Esophagus squamous epithelium (tissue), 5 donors: Measurements from ENCODE around the gene FRS3. TPM values are rescaled to one million over a fixed set of nuclear protein-coding genes. Genes with fewer than 3 reads are reported as not detected.

ENCODE experiments used
- DNase-seq: peaks from one replicate; lab custom pipeline; 2025; lab: John Stamatoyannopoulos, UW
- H3K27ac ChIP-seq, 4 donors: fragments of 200-600 bp; sonication (generic); one replicate each; pipeline ENCODE4 v1.5.1; 2016 to 2019; ENCODE audit warnings: mild to moderate bottlenecking in 1 of 4
- H3K27me3 ChIP-seq, 4 donors: fragments of 200-600 bp; sonication (generic); 1 replicate in 3 of 4; 2 replicates in 1 of 4; pipeline versions ENCODE4 v1.5.1 to v1.6.0; 2017 to 2021; ENCODE audit warnings: antibody characterized with exemption in 1 of 4
- H3K36me3 ChIP-seq, 3 donors: fragments of 200-600 bp; sonication (generic); one replicate each; pipeline ENCODE4 v1.5.1; 2016 to 2019
- H3K4me1 ChIP-seq, 3 donors: fragments of 200-600 bp; sonication (generic); one replicate each; pipeline ENCODE4 v1.5.1; 2017 to 2019
- H3K4me3 ChIP-seq, 4 donors: fragments of 200-600 bp; sonication (generic); 1 replicate in 3 of 4; 2 replicates in 1 of 4; pipeline ENCODE4 v1.5.1; 2016 to 2019; ENCODE audit warnings: mild to moderate bottlenecking in 2 of 4, moderate library complexity in 1 of 4
- H3K9me3 ChIP-seq, 3 donors: fragments of 200-600 bp; sonication (generic); one replicate each; pipeline ENCODE4 v1.5.1; 2016 to 2019
- CTCF ChIP-seq, 6 experiments: fragments of 450-650 bp in 4 of 6; fragments of 200-600 bp in 2 of 6; sonication (generic) in 2 of 6; IDR thresholded peaks; one replicate each; pipeline ENCODE4 v1.5.1; 2016 to 2019; ENCODE audit warnings: antibody characterized with exemption in 6 of 6, mild to moderate bottlenecking in 4 of 6, moderate library complexity in 4 of 6
- POLR2A ChIP-seq, 4 donors: fragments of 450-650 bp; IDR thresholded peaks; one replicate each; pipeline ENCODE4 v1.6.1; 2017; ENCODE audit warnings: antibody characterized with exemption in 4 of 4, mild to moderate bottlenecking in 4 of 4, moderate library complexity in 3 of 4
- WGBS, 2 donors: methylation state at CpG; one replicate each; pipeline ENCODE4 v1.1.5; 2018; 5-methylcytosine and 5-hydroxymethylcytosine counted together
- intact Hi-C: fragments of 100-400 bp; cut with DNase I; formaldehyde crosslinking; loops from one replicate; pipeline ENCODE4 v1.15.0; 2022
- total RNA-seq, 4 donors: library from RNA; depleted of rRNA; stranded (reverse); fragments of >200 nt; gene quantifications; one replicate each; pipeline ENCODE4 v1.1.0, GENCODE V29; 2016
- donor health status: DM: yes; HTN: yes; CAD: no.

FRS3 gene
- total RNA-seq, 4 donors from 2014 or later, result 0.31 to 5.5 (median 1.5) TPM

GRCh38 chr6:41763470-41763869 lies 16.2 kb downstream of the FRS3 start:
- 18 to 30% methylated on average over 2 of the region's 2 CpGs for WGBS, 2 donors
- no peak for DNase-seq

GRCh38 chr6:41759905-41760579 lies 19.7 kb downstream of the FRS3 start:
- no peaks in the 10 kb centered on the region for H3K4me1 ChIP-seq
- TF ChIP-seq CTCF (IDR thresholded peaks at IDR 0.05) (no peak), POLR2A (IDR thresholded peaks at IDR 0.05) (no peak)
- intact Hi-C loops, result no loop called here
- H3K27ac ChIP-seq, result no peak overlapping the region
- no peak for DNase-seq
- no peaks in the 10 kb centered on the region for H3K36me3 ChIP-seq
- no peaks in the 10 kb centered on the region for H3K9me3 ChIP-seq
- WGBS, 2 donors, result 80% methylated on average over 1 of the region's 2 CpGs; no CpG with 5 or more reads in 1 of the 2 donors
- no peak overlapping the region for H3K4me3 ChIP-seq
- no peaks in the 10 kb centered on the region for H3K27me3 ChIP-seq

More at GRCh38 chr6:41763470-41763869, 16.2 kb downstream of the FRS3 start:
- no peak for TF ChIP-seq POLR2A (IDR thresholded peaks at IDR 0.05)
- no peak for TF ChIP-seq CTCF (IDR thresholded peaks at IDR 0.05)
- no peaks in the 10 kb centered on the region for H3K36me3 ChIP-seq
- intact Hi-C loops, result no loop called here
- H3K9me3 ChIP-seq, result no peaks in the 10 kb centered on the region
- no peaks in the 10 kb centered on the region for H3K27me3 ChIP-seq
- H3K4me1 ChIP-seq, result peaks cover 0 to 21% (median 12%) of the 10 kb centered on the region in 3 donors
- no peak overlapping the region for H3K4me3 ChIP-seq
- H3K27ac ChIP-seq, result no peak overlapping the region

- intact Hi-C loops, result no loop called here
Measured at GRCh38 chr6:41759106-41759904, 20.4 kb downstream of the FRS3 start.

GRCh38 chr6:41758641-41759035 lies 21.1 kb downstream of the FRS3 start:
- Histone ChIP-seq H3K4me1 (no peaks in the 10 kb centered on the region), H3K9me3 (no peaks in the 10 kb centered on the region), H3K27ac (no peak overlapping the region), H3K36me3 (no peaks in the 10 kb centered on the region), H3K27me3 (no peaks in the 10 kb centered on the region), H3K4me3 (no peak overlapping the region)
- TF ChIP-seq CTCF (IDR thresholded peaks at IDR 0.05) (no peak), POLR2A (IDR thresholded peaks at IDR 0.05) (no peak)
- DNase-seq, result no peak
- intact Hi-C loops, result no loop called here
- 88 to 94% methylated on average over 3 to 6 of the region's 6 CpGs for WGBS, 2 donors

More at GRCh38 chr6:41759106-41759904, 20.4 kb downstream of the FRS3 start:
- Histone ChIP-seq H3K36me3 (no peaks in the 10 kb centered on the region), H3K27ac (no peak overlapping the region), H3K4me3 (no peak overlapping the region), H3K27me3 (no peaks in the 10 kb centered on the region), H3K9me3 (no peaks in the 10 kb centered on the region), H3K4me1 (no peaks in the 10 kb centered on the region)
- TF ChIP-seq POLR2A (IDR thresholded peaks at IDR 0.05), result no peak
- no peak for TF ChIP-seq CTCF (IDR thresholded peaks at IDR 0.05)
- DNase-seq, result no peak
- WGBS, 2 donors, result 80 to 83% methylated on average over 7 to 11 of the region's 13 CpGs
